ENCODE data around the gene TOMT.

Gene TOMT

DNA sequence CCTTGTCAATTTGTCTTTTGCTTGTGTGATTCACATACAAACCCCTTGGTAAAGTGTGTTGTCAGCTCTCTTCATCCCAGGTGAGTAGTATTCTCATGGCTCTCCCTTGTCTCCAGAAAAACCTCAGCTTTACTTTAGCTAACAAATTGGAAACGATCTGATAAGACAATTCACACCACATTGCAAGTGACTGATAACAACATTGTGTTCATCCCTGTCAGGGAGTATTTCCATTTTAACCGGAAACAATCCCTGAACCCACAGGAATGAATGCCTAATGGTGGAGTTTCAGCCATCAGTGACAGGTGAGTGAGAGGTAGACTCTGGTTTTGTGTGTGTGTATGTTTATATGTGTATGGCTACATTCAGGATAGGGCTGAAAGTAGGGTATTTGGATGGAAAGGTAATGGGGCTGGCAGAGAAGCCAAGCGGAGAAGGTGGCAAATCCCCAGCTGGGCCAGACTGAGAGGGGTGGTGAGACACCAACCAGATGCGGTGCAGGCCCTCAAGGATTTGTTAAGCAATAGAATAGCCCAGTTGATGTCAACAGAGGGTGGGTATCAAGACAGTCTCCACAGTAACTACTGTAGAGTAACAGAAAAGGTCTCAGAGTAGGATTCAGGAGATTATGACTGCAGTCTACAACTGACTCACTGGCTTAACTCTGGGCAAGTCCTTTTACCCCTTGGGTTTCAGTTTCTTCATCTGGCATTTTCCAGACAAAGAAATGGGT lies 17.5 kb upstream of the TOMT start:
- no peak for DNase-seq

- DNase-seq, result peak; percentile 49
Observed at GRCh38 chr11:72091292-72091691, 14.4 kb upstream of the TOMT start.

GRCh38 chr11:72098741-72099140 lies 7.0 kb upstream of the TOMT start:
- no peak for DNase-seq

DNA sequence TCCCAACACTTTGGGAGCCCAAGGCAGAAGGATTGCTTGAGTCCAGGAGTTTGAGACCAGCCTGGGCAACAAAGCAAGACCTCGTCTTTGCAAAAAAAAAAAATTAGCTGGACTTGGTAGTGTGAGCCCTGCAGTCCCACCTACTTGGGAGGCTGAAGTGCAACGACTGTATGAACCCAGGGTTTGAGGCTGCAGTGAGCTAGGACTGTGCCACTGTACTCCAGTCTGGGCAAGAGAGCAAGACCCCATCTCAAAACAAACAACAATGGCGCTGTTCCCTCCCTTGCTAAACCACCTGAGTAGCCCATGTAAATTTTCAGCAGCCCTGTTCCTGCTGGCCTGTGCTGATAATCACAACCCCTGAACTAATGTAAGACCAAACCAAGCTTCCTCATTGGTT lies 5.7 kb upstream of the TOMT start:
- no peak for DNase-seq

- no peak for DNase-seq
Observed at GRCh38 chr11:72100462-72100861, 5.3 kb upstream of the TOMT start.

DNA sequence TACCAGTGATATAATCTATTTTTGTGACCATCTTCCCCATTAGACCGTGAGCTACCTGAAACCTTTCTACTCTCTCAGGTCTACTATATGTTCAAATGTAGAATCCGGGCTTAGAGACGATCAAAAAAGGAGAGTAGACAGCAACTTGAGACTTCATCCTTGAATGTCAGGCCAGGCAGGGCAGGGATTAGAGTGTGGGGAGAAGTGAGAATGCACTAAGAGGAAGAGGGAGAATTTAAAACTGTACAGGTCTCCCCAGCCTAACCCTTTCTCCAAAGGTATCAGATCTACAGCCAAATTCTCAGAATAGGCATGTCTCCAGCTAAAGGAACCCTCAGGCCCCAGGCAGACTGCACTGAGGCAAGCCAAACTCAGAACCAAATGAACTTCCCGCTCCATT lies 3.6 kb upstream of the TOMT start:
- no peak for DNase-seq

DNA sequence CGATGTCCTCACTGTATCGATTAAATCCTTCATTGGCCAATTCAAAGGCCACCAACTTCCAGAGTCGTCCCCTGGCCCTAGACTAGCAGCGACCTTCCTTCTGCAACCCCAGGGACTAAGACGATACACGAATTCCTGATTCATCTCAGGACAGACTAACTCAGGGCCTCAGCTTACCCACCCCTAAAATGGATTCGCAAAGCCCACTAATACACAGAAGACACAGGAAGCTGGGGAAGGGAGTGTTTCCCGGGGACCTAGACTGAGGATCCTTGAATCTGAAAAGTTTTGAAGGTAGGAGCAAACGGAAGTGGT lies 3.1 kb upstream of the TOMT start:
- no peak for DNase-seq

- peak; percentile 97 for DNase-seq
Observed at GRCh38 chr11:72102946-72103753, 2.6 kb upstream of the TOMT start, which contains the start of gene LAMTOR1. LAMTOR1 (minus strand) TSS chr11:72103297; CDS start chr11:72103224, 73 bp downstream.

- DNase-seq, result no peak
Observed at GRCh38 chr11:72103754-72104167, 2.0 kb upstream of the TOMT start.

DNA sequence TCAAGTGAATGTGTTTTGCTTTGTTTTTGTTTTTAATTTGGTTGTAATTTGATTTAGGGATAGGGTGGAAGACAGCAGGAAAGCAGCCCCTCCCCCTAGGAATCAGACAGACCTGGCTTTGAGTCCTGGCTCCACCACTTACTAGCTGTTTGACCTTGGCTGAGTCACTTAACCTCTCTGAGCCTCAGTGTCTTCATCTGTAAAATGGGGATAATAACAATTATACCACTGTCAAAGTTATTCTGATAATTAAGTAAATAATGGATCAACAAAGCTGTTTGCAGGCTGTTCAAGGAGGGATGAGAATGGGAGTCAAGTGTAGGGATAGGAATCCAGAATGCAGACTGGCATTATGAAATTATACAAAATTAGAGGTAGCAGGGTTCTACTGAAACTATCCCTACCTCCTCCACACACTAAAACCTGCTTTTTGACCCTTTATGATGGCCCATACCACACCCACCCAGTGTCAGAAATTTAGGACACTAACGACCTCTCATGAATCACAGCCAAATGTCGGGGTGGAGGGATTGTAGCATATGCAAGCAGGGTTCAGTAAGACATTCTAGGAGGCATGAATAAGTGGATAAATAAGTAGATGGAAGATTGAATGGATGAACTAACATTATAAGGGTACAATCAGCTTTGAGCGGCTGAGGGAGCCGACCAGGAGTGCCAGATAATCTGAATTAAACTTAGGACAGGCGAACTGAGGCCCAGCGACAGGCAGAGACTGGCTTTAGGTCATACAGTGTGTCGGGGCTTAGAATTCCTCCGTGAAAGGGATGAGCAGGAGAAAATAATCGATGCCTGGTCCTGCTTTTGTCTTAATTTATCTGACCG lies 5.8 kb downstream of the TOMT start:
- no peak for DNase-seq

- DNase-seq, result peak; percentile 94
Observed at GRCh38 chr11:72112143-72112977, 6.6 kb downstream of the TOMT start, which contains the start of gene ANAPC15. ANAPC15 (minus strand) TSS chr11:72112695; CDS start chr11:72111276, 1,419 bp downstream.

DNA sequence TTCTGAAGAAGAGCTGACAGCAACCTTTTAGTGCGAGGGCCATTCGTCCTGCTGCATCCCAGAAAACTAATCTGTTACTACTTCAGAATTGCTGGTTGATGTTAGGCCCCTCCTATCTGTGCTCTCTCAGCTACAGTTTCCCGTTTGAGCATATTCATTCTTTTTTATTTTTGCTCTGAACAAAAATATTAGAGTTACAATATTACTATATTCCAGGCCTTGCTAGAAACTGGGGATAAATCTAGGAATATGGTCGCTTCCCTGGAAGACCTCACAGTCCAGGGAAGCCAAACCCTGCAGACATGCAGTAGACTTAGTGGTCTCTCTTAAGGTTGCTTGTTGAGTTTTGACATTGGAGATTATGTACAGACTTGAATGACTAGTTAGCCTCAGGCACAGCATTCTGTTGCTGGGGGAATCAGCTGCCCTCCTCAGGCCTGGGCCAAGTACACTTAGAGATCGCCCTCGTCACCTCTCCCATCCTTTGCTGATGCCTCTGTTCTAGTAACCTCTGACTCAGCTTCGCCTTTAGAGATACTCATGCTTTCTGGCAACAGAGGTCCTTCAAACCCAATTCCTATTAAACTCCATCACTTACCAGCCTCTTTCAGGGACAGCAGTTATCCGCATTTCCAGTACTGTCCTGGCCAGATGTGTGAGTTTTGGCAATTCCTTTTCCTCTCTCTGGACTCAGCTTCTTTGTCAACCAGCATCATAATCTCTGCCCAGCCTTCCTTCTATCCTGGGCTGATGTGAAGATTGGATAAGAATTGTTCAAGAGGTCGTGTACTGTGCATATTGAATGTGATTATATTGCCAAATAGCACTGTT lies 7.5 kb downstream of the TOMT start:
- no peak for DNase-seq

DNA sequence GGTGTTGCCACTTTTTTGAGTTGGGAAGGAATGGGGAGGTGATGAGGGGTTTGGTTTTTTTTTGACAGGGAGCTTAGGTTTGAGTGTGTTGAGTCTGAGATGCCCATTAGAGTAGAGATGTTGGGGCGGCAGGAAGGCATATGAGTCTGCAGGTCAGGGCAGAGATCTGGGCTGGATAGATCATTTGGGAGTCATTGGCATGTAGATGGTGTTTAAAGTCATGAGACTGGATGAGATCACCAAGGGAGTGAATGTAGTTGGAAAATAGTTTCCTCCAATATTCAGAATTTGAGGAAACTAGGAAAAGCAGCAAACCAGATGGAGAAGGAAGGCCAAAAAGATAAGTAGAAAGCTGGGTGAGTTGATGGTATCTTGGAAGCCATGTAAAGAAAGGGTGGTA lies 8.8 kb downstream of the TOMT start:
- no peak for DNase-seq

DNA sequence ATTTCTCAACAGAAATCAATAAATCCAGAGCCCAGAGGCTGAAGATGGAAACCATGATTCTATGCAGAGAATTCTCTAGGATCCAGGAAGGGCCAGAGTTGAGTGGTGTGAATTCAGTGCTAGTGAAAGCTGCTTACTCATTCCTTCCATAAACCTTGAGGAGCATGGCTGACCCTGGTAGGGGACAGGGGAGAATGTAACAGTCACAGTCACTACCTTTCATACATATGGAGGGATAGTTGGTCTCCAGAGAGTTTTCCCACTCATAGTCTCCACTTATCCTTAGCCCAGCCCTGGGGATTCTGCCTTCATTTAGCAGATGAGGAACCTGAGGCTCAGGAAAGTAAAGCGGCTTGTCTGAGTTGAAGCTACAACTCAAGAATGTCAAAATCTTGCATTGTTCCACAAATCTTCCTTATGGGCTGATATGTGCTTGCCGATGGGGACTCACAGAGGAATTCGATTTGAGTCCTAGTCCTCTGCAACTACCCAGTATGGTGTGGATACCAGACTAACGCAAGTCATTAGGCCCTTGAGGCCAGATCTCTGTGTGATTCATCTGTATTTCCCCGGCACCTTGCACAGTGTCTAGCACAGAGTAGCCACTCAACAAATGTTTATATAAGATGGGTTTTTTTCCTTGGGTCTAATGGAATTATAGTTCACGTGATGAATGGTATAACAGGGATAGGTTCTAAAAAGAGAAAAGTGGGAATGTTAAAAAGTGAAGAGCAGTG lies 10.5 kb downstream of the TOMT start:
- no peak for DNase-seq

DNA sequence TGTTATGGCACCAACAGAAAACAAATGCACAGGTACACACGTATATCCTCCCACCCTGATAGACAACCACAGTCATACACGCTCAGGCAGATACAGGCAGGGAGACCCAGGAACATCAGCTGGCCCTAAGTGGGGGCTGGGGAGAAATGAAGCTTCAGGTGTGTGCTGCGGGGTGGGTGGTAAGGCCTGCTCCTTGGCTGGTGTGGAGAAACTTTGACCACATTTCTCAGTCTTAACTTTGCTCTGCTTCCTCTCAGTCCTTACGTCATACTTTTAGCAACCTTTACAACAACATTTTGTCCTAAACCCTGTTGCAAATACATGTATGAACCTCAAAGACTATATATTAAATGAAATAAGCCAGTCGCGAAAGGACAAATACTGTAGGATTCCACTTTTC lies 13.5 kb downstream of the TOMT start:
- DNase-seq, result no peak

- DNase-seq, result no peak
Observed at GRCh38 chr11:72120930-72121329, 15.2 kb downstream of the TOMT start.

DNA sequence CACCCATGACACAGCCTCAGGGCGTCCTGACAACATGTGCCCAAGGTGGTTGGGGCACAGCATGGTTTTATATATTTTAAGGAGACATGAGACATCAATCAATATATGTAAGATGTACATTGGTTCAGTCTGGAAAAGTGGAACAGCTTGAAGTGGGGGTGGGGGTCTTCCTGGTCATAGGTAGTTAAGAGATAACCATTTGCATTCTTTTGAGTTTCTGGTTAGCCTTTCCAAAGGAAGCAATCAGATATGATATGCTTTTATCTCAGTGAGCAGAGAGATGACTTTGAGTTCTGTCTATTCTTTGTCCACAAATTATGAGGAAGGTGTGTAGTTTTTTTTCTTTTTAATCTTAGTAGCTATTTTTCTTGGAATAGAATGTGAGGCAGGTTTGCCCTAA lies 16.9 kb downstream of the TOMT start:
- no peak for DNase-seq

GRCh38 chr11:72123117-72123653 lies 17.5 kb downstream of the TOMT start:
- no peak for DNase-seq

DNA sequence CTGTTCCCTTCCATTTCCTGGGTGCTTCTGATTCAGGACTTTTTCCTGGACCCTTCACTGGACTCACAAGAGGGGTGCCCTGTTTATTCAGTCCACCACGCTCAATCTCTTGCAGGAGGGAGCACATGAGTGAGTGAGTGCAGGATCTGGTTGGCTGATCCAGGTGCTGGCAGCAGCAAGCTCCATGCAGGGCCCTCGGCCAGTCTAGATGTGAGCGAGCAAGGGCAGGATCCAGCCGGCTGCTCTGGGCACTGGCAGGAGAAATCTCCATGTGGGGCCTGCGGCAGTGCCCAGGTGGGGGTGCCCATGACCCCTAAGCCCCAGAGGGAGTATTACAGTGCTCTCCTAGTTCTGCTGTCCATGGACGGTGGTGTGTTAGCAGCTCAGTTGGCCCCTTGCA lies 18.3 kb downstream of the TOMT start:
- DNase-seq, result no peak

DNA sequence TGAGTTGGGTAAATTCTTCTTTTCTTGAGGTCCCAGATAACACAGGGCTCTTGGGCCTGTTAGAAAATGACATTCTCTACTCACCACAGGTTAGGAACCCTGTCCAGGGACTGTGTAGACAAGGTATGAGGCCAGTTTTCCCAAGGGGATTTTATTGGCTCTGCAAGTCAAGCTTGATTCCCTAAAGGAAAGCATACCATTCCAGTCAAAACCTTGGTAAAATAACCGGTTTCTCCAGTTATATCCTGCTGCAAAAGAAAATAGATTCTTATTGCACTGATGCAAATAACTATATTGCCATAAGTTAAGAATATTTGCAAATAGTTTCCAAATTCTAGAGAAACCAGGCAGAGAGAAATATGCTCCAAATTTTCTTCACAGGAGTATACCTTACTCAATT lies 20.2 kb downstream of the TOMT start:
- DNase-seq, result no peak

DNA sequence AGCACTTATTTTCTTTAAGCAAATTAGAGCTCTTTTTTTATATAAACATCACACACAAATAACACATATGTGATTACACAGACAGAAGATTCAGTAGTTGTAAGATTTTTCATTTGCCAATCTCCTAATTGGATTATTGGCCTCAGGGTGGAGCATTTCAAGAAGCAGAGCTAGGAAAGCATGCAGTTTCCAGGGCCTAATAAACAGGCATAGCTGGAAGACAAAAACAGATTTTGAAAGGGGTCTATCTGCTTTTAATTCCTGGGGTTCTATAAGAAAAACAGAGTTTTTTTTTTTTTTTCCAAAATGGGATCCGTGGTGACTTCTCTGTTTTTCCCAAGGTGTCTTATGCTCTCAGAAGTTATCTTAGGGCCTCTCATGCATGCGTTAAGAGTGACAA lies 22.2 kb downstream of the TOMT start:
- no peak for DNase-seq

All from activated CD4-positive, CD25-positive, alpha-beta regulatory T cell treated with anti-CD3 and anti-CD28 coated beads, Interleukin-2, amount 50 U/mL, for 72 hours (primary cell).